Calu3 (cell line): ENCODE results near the gene USP40. TPM values are rescaled to one million over a fixed set of nuclear protein-coding genes. Genes with fewer than 3 reads are reported as not detected.

ENCODE experiments used
- BruUV-seq: library from RNA; stranded (reverse); fragments of 400-500 nt; replicated peaks from 2 replicates; lab custom pipeline; 2021; lab: Mats Ljungman, UMichigan
- CTCF ChIA-PET: fragments of 300-600 bp; sonication (Branson Sonifier 250); formaldehyde crosslinking; loops from one replicate; lab custom pipeline; 2022; ENCODE audit warnings: antibody characterized with exemption; lab: Charles Lee
- DNase-seq: peaks from one replicate; pipeline ENCODE4 v3.0.0; 2022
- H3K27ac Mint-ChIP-seq: one replicate; pipeline ENCODE4 v1.8.0; 2022; ENCODE audit warnings: mixed read lengths; ENCODE audit not compliant: unreplicated experiment
- H3K27me3 Mint-ChIP-seq: one replicate; pipeline ENCODE4 v1.8.0; 2022; ENCODE audit warnings: mixed read lengths; ENCODE audit not compliant: unreplicated experiment
- H3K36me3 Mint-ChIP-seq: one replicate; pipeline ENCODE4 v1.8.0; 2022; ENCODE audit warnings: mild to moderate bottlenecking, moderate library complexity, mixed read lengths; ENCODE audit not compliant: insufficient read depth, unreplicated experiment
- H3K4me1 Mint-ChIP-seq: one replicate; pipeline ENCODE4 v1.8.0; 2022; ENCODE audit warnings: mild to moderate bottlenecking, low read depth, mixed read lengths; ENCODE audit not compliant: unreplicated experiment
- H3K4me3 Mint-ChIP-seq: one replicate; pipeline ENCODE4 v1.8.0; 2022; ENCODE audit warnings: mild to moderate bottlenecking, low read depth, moderate library complexity, mixed read lengths; ENCODE audit not compliant: unreplicated experiment
- H3K9me3 Mint-ChIP-seq: one replicate; pipeline ENCODE4 v1.8.0; 2022; ENCODE audit warnings: low read depth, mixed read lengths; ENCODE audit not compliant: unreplicated experiment
- CTCF ChIP-seq: fragments of 200-600 bp; IDR thresholded peaks from one replicate; pipeline ENCODE4 v1.8.0; 2022; ENCODE audit warnings: antibody characterized with exemption; ENCODE audit not compliant: unreplicated experiment
- intact Hi-C: fragments of 100-400 bp; cut with micrococcal nuclease; formaldehyde crosslinking; loops from one replicate; pipeline ENCODE4 v1.10.0; 2022; ENCODE audit not compliant: unreplicated experiment
- total RNA-seq: library from RNA; stranded (reverse); gene quantifications from 2 replicates; pipeline ENCODE4 v1.2.3, GENCODE V29; 2022

USP40 gene
- total RNA-seq, 1 experiment from 2014 or later, result 44.2 TPM

DNA sequence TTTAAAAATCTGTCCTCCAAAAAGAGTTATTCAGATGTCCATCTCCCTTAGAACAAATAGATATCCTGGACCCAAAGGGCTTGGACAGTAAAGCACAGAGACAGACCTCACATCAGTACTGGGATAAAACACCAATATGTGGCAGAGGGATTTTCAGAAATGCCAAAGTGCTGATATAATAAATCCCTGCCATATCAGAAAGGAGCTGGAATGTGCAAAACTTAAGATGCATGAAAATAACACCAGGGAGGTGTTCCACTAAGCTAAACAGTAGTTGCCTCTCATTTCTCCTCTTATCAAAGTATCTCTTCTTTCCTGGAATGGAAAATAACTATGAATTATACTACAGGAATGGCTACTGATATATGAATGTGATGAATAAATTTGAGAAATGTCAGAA lies 13.2 kb downstream of the USP40 start:
- peaks cover 24% of the 10 kb centered on the region for H3K4me1 Mint-ChIP-seq
- CTCF ChIA-PET, result interaction anchor here (1.1 kb wide), 1 partner anchor 17 kb away, joined by 4 read pairs; no protein-coding TSS in a partner anchor
- H3K36me3 Mint-ChIP-seq, result peaks cover 7% of the 10 kb centered on the region
- no TSS peak for BruUV-seq
- H3K4me3 Mint-ChIP-seq, result no peak overlapping the region
- TF ChIP-seq CTCF, result no peak
- no peak for DNase-seq
- H3K27me3 Mint-ChIP-seq, result no peaks in the 10 kb centered on the region
- intact Hi-C loops, result loop anchor here (5.0 kb wide), 1 partner anchor 154 kb away; no protein-coding TSS in a partner anchor
- H3K27ac Mint-ChIP-seq, result no peak overlapping the region
- H3K9me3 Mint-ChIP-seq, result no peaks in the 10 kb centered on the region

GRCh38 chr2:233551491-233551890 lies 15.1 kb downstream of the USP40 start:
- no peak for DNase-seq
- Mint-ChIP-seq H3K4me3 (no peak overlapping the region), H3K4me1 (peaks cover 10% of the 10 kb centered on the region), H3K27me3 (no peaks in the 10 kb centered on the region), H3K36me3 (peaks cover 5% of the 10 kb centered on the region), H3K27ac (no peak overlapping the region), H3K9me3 (no peaks in the 10 kb centered on the region)
- TSS peak; percentile 4 for BruUV-seq
- no peak for TF ChIP-seq CTCF
- intact Hi-C loops, result loop anchor here (5.0 kb wide), 1 partner anchor 156 kb away; no protein-coding TSS in a partner anchor
- CTCF ChIA-PET, result interaction anchor here (0.7 kb wide), 1 partner anchor 144 kb away, joined by 3 read pairs; no protein-coding TSS in a partner anchor

- TF ChIP-seq CTCF, result no peak
- Mint-ChIP-seq H3K27me3 (no peaks in the 10 kb centered on the region), H3K36me3 (peaks cover 13% of the 10 kb centered on the region), H3K4me1 (no peaks in the 10 kb centered on the region), H3K27ac (no peak overlapping the region), H3K4me3 (no peak overlapping the region), H3K9me3 (no peaks in the 10 kb centered on the region)
- intact Hi-C loops, result no loop called here
- CTCF ChIA-PET, result no interaction called here
- no peak for DNase-seq
- BruUV-seq, result no TSS peak
These were observed 19.8 kb downstream of the USP40 start for GRCh38 chr2:233546774-233547173.

GRCh38 chr2:233546101-233546500 lies 20.5 kb downstream of the USP40 start:
- Mint-ChIP-seq H3K4me1 (no peaks in the 10 kb centered on the region), H3K27me3 (no peaks in the 10 kb centered on the region), H3K36me3 (peaks cover 13% of the 10 kb centered on the region), H3K9me3 (no peaks in the 10 kb centered on the region), H3K27ac (no peak overlapping the region), H3K4me3 (no peak overlapping the region)
- no peak for DNase-seq
- intact Hi-C loops, result no loop called here
- BruUV-seq, result no TSS peak
- CTCF ChIA-PET, result no interaction called here
- TF ChIP-seq CTCF, result no peak
